Activated CD4-positive, alpha-beta T cell treated with anti-CD3 and anti-CD28 coated beads, Interleukin-10, Interleukin-2, amounts not matched to agents 100 ng/mL and 50 ng/mL, durations not matched to agents 16 hours and 8 hours (primary cell): ENCODE measurements around the gene IGF1.

Source experiments
- DNase-seq: peaks from one replicate; pipeline ENCODE4 v3.0.0-alpha.2; 2020

IGF1 gene

GRCh38 chr12:102425109-102426039, 55.0 kb downstream of the IGF1 start:
- no peak for DNase-seq

- no peak for DNase-seq
Measured at GRCh38 chr12:102423462-102423861, 56.9 kb downstream of the IGF1 start.

- DNase-seq, result peak; percentile 63
Measured at GRCh38 chr12:102421802-102422583, 58.4 kb downstream of the IGF1 start.

- DNase-seq, result no peak
Measured at GRCh38 chr12:102419094-102419764, 61.1 kb downstream of the IGF1 start.

- DNase-seq, result no peak
Measured at GRCh38 chr12:102417055-102417454, 63.3 kb downstream of the IGF1 start.

GRCh38 chr12:102415515-102415914, 64.8 kb downstream of the IGF1 start:
- no peak for DNase-seq

- DNase-seq, result no peak
Measured at GRCh38 chr12:102413396-102413795, 67.0 kb downstream of the IGF1 start.

- no peak for DNase-seq
Measured at GRCh38 chr12:102410511-102410910, 69.9 kb downstream of the IGF1 start.

- no peak for DNase-seq
Measured at GRCh38 chr12:102408487-102409297, 71.7 kb downstream of the IGF1 start.

GRCh38 chr12:102407776-102408486, 72.4 kb downstream of the IGF1 start:
- no peak for DNase-seq

GRCh38 chr12:102406033-102406584, 74.3 kb downstream of the IGF1 start:
- no peak for DNase-seq

- DNase-seq, result no peak
Measured at GRCh38 chr12:102401087-102401486, 79.3 kb downstream of the IGF1 start.

- no peak for DNase-seq
Measured at GRCh38 chr12:102399653-102400052, 80.7 kb downstream of the IGF1 start.

- no peak for DNase-seq
Measured at GRCh38 chr12:102396276-102396675, 84.1 kb downstream of the IGF1 start.

- no peak for DNase-seq
Measured at GRCh38 chr12:102394200-102394599, 86.2 kb downstream of the IGF1 start.

GRCh38 chr12:102390068-102390467, 90.3 kb downstream of the IGF1 start:
- DNase-seq, result no peak

GRCh38 chr12:102388469-102388868, 91.9 kb downstream of the IGF1 start:
- DNase-seq, result no peak

- no peak for DNase-seq
Measured at GRCh38 chr12:102385343-102385742, 95.0 kb downstream of the IGF1 start.

- DNase-seq, result no peak
Measured at GRCh38 chr12:102379346-102380162, 100.8 kb downstream of the IGF1 start.

GRCh38 chr12:102376781-102377180, 103.6 kb downstream of the IGF1 start:
- no peak for DNase-seq
